Stimulated activated CD8-positive, alpha-beta memory T cell treated with anti-CD3 and anti-CD28 coated beads, Interleukin-4, amount 100 ng/mL, for 48 hours (primary cell): ENCODE results near the gene SLK.

Experiments
- DNase-seq: peaks from one replicate; pipeline ENCODE4 v3.0.0-alpha.2; 2020

SLK gene

DNA sequence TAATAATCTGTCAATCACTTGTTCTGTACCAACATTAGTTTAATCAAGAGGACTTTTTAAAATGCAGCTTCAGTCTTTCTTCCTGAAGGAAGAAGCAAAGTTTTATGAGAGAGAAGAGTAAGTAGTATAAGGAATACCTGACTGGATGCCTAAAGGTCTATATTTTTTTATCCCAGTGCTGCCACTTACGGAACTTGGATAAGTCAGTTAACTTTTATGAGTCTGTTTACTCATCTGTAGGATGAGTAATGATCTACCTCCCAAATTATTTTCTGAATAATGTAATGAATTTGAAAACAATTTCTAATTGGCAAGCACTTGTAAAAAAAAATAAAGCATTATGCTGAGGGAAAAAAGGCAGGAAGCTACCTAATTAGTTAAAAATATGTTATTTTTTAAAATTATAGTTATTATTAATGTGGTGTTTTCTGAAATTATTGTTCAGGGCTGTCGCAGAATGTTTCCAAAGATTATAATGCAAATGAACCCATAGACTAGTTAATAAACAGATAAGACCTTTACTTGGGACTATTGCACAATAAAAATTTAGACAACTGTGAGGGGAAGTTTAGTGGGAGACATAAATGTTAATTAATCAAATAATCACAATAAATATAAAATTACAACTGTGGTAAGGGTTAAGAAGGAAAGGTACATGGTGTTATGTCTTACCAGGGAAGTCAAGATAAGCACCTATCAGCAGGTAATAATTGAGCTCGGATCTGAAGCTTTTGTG is 24.6 kb downstream of the SLK start:
- no peak for DNase-seq

DNA sequence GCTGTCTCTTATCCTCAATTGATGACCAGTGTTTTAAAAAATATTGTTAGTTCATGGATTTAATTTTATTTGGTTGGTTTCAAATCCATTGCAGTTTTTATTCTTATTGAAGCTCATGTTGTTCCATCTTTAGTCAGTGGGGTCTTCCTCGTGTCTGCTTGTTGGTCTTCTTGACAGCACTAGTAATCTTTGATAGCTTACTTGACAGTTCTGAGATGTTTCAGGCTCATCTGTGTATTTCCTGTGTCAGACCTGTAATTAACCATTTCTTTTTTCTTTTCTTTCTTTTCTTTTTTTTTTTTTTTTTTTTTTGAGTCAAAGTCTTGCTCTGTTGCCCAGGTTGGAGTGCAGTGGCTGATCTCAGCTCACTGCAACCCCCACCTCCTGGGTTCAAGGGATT is 28.2 kb downstream of the SLK start:
- no peak for DNase-seq

DNA sequence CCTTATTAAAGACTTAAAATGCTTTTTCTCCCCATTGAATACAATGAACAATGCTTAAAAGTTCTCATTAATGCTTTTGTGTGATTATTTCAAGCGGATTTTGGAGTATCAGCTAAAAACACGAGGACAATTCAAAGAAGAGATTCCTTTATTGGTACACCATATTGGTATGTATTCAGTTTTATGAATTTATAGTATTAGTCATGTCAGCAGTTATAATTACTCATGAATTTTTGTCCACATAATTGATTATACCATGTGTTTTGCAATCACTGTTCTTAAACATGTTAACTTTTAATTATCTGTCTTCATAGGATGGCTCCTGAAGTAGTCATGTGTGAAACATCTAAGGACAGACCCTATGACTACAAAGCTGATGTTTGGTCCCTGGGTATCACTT is 31.9 kb downstream of the SLK start:
- no peak for DNase-seq

DNA sequence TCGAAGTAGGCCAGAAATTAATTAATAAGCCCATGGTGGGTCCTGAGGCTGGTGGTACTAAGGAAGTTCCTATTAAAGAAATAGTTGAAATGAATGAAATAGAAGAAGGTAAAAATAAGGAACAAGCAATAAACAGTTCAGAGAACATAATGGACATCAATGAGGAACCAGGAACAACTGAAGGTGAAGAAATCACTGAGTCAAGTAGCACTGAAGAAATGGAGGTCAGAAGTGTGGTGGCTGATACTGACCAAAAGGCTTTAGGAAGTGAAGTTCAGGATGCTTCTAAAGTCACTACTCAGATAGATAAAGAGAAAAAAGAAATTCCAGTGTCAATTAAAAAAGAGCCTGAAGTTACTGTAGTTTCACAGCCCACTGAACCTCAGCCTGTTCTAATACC is 36.0 kb downstream of the SLK start:
- no peak for DNase-seq

DNA sequence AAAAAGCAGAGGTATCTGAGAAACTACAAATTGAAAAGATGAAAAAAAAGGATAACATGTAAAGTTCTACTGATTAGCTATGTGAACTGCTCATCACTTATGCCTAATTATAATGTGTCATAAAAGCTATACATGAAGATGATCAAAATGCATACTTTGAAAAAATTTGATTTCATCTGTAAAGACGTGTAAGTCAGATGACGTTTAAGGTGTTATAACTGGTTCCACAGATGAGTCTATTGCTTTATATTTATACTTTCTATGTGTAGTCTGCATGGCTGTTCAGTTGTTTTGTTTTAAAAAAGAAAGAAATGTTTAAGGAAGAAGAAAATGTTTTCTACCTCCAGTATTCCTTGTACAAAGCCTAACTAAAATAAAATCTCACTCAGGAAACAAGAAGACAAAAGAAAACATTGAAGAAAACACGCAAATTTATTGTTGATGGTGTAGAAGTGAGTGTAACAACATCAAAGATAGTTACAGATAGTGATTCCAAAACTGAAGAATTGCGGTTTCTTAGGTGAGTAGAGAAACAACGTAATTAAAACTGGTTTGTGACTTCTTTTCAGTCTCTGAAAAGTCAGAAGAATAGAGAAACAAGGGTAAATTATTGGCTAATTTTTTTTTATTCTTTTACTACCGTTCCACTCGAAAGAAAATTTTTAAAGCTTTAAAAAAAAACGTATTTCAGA is 38.4 kb downstream of the SLK start:
- DNase-seq = no peak

DNA sequence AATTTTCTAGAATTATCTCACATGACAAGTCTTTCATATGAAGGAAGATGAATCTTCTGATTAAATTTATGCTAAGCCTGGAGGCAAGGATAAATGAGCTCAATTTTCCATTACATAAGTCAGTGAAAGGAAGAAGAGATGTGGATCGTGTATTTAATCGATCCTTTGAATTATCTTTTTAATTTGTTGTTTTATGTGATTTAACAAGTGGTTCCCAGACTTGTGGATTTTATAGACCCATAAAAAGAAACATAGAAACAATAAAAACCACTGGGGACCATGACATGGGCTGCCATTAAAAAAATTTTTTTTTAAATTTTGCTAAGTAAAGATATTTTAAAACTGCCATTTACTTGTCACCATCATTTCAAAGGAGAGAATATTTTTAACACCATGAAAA is 45.0 kb downstream of the SLK start:
- no peak for DNase-seq

DNA sequence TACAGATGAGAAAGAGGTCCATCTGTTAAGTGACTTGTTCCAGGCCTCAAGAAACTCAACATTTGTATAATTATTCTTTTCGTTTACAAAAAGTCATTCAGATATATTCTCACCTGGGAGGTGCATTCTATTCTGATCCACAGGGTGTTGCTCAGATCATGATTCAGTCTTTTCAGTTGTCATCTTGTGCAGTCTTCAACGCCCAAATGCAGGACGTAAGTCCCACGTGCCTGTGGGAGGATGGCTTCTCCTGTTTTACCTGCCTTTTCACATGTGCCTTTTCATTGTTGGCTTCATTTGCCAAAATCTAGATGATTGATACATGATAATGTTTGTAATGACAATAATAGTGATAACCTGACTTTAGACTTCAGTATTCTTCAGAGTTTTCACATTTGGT is 46.5 kb downstream of the SLK start:
- DNase-seq = no peak

DNA sequence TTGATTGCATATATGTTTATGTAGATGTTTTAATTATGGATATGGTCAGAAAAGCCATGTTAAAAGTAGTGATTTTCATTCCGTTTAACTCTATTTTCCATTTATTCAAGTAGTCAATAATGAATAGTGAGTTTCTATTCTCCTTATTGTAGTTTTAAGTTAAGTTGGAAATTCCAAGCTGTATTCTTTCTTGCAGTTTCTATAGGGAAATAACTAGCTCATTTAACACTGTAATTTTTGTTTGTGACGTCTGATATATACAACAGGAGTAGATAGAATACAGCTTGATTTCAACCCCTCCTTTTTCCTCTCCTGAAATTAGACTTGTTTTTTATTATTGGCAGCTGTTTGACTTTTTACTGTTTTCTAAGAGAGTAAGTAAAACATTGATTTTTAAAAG is 47.2 kb downstream of the SLK start:
- DNase-seq = no peak

DNA sequence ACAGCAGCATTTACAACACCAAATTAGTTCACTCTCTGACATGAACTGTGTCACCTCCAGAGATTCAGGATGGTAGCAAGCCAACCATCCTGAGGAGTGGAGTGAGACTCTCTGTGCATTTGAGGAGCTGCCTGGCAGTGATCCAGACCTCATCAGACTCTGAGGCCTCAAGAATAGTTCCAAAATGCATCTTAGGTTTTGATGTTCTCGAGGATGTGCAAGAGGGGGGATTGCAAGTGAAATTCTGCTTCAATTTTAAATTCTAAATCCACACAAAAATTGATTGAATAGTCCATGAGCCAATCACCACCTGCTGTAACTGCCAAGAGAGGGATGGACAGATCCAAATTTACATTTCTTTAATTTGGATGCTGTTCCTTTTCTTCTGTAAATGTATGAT is 49.7 kb downstream of the SLK start:
- no peak for DNase-seq

DNA sequence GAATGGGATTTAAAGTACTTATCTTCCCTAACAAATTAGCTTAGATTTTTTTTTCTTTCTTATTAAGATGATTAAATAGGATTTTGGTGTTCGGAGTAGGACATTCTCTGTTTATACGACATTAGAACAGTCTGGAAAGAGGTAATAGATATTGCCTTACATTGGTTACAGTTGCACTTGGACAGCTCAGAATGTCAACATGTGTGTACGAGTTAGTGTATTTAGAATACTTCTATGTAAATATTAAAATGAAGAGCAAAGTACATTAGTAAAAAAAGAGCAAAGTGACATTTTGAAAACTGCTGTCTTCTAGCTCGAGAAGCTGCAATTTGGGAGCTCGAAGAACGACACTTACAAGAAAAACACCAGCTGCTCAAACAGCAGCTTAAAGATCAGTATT is 51.5 kb downstream of the SLK start:
- no peak for DNase-seq

DNA sequence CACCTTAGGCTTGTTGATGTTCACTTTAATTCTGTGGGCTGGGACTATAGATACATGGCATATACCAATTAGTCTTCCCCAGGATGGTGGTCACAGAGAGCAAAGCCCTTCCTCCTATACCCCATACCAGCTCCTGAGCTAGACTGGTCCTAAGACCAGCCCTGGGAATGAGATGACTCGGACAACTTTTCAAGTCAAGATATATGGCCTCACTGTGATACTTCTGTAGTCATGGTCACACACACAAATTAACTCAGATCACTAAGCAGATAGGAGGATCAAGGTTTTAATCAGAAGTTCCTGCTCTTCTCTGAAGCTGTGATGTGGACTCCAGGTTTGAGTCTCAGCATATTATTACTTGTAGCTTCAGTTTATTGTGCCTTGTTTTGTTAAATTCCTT is 53.1 kb downstream of the SLK start:
- DNase-seq = no peak

DNA sequence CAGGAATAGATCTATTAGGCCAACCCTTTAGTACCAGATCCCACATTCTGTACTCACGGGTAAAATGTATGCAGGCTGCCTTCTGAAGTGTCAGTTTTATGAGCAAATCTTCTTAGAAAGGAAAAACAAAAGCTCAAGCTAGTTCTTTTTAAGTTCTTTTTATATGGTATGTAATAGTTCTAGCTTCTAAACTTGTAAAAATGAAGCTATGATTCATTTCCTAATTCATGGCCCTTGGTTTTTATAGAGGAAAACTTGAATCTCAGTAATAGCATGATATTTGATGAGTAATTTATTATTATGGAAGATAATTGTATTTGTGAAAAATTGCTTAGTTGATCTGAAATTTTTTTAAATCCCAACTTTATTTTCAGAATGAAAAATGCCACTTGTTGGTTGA is 54.3 kb downstream of the SLK start:
- DNase-seq = no peak

DNA sequence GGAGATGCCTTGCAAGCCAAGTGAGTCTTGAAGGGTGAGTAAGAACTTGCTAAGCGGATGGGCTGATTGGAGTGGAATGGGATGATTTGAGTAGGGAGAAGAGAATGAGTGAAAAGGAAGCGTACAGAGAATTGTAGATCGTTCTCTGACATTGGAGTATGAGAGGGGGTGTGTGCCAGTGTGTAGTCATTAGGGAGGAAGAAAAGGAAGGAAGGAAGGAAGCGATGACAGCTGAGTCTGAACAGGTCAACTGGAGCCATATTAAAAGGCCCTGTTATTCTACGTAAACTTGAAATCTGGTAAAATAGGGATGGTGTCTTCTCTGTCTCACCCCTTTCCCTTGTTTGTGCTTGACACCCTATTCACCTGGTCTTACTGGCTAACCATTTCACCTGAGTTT is 55.1 kb downstream of the SLK start:
- no peak for DNase-seq

DNA sequence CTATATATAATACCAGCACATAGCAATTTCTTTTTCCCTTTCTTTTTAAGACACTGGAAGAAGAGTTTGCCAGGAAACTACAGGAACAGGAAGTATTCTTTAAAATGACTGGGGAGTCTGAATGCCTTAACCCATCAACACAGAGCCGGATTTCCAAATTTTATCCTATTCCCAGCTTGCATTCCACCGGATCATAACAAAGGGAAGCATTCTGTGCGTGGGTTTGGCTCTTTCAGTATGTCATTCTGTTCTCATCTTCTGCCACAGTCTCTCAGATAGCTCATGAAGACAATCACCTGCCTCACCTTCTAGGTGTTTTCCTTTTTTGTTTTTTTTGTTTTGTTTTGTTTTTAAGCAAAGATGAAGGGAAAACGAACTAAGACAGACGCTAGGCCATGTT is 58.6 kb downstream of the SLK start:
- no peak for DNase-seq

DNA sequence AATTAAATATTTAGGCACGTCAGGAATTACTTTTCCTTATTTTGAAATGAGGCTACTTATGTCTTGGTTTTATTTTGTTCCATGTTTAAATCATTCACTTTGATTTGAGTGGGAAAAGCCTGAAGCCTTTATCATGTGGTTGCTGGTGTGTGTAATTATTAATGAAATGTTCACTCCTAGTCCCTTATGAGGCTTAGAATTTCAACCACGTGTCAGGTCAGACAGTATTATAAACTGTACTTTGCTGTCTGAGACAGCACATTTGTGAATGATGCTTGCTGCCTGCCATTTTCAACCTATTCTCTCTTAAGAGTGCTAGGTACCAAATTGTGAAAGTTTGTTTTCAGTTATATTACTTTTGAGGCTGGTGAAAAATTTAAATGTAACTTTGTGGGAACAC is 59.8 kb downstream of the SLK start:
- no peak for DNase-seq

DNA sequence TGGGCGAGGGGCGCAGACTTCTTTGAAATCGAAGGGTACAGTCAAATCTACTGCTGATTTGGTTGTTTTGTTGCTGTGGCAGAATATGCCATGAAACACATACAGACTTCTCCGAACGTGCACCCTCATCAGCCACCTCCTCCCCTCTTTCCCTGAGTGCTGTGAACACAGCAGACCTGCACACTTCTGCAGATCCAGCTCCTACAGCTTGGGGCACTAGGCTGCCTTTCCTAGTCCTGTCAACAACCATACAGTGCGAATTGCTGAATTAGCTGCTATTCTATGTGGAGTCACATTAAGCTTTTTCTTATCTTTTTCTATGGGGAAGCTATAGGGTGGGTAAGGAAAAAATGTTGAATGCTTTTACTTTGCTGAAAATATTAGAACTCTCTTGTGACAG is 61.2 kb downstream of the SLK start:
- no peak for DNase-seq

DNA sequence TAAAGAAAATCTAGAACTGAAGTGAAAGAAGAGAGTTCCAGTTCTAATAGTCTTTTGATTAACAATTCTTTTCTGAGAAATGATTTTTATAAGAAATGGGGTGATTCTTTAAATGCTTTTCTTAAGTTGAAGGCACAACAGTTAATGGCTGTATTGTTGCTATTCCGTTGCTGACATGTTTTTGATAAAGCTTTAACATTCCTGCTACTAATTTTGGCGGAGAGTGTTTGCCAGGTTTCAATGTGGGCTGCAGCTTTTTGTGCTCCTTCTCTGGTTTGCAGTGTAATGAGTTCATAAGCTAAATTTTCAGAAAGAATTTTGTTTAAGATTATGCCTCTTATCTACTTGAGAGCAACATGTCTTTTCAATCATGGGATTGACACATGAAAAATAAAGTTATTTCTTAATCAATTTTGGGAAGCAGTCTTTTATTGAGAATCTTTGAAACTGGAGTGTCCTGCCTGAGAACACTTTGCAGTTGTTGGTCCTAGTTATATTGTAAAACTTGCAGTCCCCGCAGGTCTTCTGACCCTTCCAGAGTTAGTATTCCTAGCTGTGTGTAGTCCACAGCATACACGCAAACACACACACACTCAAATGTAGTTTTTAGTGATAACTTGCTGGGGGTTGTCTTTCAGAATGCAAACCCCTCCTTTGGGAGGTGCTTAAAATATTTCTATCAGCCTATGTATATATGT is 62.0 kb downstream of the SLK start:
- DNase-seq = no peak

DNA sequence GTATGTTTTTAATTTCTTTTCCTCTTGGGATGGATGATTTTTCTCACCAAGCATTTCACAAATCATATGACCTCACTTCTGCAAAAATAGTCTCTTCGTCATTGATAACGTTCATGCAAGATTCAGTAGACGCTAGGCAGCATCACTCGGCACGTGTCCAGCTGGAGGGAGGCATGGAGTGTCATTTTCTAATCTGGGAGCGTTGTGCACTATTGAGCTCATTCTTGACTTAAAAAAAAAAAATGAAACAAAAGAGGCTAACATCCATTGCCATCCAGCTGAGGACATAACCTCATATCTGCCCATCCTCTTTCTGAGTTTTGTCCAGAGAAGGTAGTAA is 62.6 kb downstream of the SLK start:
- DNase-seq = no peak

DNA sequence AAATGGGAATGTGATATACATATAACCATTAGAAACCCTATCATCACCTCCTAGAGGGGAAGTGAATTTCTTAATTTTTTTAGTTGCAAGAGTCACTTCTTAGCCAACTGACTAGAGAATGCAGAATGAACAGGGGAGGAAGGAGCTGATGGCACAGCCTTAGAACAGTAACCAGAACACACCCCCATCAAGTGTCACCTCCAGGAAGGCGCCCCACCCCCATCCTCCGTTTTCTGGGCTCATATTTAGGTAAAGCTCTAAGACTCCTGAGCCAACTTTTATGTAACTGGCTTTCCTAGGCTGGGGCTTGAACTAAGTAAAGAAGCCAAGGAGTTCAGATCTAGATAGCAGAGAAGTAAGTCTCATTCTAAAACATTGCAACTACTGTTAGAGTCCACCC is 64.7 kb downstream of the SLK start:
- no peak for DNase-seq

DNA sequence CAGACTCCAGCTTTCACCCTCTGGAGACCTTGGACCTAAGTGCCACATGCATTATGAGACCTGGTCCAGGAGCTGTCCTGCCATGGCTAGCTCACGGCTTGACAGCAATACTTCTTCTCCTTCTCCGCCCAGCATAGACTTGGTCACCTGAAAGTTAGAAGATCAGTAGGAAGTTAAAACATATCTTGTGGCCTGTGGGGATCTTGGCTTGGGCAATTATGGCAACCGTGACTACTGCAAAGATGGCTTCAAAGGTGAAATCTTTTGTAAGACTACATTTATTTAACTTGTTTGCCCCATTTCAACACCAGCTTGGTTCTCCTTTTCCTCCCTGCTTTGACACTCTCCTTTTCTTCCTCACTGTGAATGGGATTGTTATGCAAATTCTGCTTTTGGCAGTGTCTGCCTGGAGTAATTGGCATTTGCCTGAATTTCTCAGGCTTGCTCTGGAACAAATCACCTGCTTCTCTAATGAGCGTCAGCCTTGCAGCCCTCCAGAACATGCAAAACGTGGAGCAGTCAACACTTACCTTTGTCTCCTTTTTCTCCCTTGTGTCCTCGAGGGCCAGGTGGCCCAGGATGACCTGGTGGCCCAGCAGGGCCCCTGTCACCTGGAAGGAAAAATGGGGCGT is 65.3 kb downstream of the SLK start:
- DNase-seq = no peak

DNA sequence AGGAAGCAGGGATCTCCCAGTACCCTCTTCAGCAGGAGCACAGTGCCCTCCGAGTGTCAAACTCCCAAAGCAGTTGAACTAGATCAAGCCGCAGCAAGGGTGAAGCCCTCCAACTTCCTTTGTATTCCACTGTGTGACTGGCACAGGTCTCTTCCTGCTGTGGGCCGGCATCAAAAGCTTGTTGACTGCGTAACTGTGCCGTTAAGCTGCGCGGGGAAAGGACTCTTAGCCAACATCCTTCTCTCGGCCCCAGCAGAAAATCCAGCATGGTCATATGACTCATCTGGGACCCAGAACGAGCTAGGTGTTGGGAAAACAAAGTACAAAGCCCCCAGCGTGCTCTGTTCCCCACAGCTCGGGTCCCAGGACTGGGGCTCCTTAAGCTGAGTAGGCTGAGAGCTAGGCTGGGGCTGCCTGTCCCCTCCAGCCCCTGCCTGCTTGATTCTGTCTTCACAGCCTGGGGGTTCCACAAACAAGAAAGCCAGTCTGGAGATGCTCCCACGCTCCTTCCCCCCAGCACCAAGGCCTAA is 66.5 kb downstream of the SLK start:
- DNase-seq = no peak

DNA sequence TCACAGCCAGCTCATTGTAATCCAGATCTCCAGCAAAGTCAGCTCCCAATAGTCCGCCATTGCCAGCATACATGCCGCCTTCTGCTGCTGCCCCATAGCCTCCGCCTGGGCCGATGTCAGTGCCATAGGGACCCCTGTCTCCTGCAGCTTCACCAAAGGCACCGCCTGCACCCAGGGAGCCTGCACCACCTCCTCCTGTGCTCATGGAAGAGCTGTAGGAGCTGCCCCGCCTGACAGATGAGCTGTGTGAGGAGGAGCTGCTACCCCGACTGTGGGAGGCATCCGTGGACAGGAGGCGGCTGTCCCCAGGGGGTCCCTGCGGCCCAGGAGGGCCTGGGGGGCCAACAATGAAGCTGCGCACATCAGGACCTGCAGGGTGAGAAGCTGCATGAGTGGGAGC is 67.0 kb downstream of the SLK start:
- DNase-seq = no peak

DNA sequence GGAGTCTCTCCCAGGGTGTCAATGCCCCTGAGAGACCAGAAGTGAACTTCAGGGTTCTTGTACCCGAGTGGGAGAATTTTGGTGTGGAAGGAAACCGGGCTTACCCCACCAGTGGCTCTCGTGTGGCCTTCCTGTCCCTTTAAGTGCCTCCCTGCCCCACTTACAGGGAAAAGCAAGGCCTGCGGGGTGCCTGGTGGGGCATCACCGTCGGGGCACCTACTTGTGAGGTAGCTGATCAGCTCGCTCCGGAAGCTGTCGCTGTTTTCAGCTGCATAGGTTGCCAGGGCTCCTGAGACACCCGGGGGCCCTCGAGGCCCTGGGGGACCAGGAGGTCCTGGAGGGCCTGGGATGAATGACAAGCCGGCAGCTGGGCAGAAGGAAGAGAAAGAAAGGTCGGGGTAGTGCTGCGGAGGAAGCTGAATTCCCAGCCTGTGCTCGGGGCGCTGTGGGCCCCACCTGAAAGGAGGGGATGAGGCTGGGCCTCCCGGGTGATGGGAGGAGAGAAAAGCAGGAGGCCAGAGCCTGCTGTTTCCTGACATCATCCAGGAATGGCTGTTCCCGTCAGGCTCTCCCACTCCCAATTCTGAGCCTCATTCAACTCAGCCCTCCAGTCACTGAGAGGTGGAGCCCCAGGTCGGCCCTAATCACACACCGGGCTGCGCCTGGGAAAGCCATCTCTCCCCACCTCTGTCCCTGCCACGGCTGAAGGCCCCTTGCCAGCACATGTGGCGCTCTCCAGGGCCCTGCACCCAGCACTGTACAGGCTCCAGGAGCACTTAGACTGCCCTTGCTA is 67.7 kb downstream of the SLK start:
- no peak for DNase-seq
